GM20431 (cell line): ENCODE data around the gene P2RX2.

Experiments used
- in situ Hi-C: fragments of 300-500 bp; cut with MseI, MboI; formaldehyde crosslinking; loops from one replicate; pipeline ENCODE4 v1.15.0; 2020; ENCODE audit warnings: low sequenced_read_pairs; ENCODE audit not compliant: unreplicated experiment

P2RX2 gene

GRCh38 chr12:132632521-132633228 is 14.1 kb downstream of the P2RX2 start:
- in situ Hi-C loops: no loop called here

- in situ Hi-C loops: no loop called here
Measured at GRCh38 chr12:132633398-132633797, 14.8 kb downstream of the P2RX2 start.

DNA sequence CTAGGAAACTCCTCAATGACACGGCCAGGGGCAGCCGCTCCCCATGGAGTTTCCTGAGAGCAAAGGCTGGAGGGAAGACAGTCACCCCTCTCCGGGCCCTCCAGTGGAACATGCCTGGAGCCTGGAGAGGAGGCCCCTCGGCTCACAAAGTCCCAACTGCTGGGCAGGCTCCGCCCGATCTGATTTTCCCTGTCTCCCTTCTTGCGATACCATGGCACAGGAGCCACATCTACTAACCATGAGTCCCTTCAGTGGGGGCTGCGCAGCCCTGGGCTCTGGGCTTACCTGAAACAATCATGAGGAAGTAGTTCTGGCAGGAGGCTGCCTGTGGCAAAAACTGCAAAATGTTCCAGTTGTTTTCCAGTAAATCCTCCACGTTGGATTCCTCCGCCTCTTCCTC is 15.3 kb downstream of the P2RX2 start:
- in situ Hi-C loops: no loop called here

DNA sequence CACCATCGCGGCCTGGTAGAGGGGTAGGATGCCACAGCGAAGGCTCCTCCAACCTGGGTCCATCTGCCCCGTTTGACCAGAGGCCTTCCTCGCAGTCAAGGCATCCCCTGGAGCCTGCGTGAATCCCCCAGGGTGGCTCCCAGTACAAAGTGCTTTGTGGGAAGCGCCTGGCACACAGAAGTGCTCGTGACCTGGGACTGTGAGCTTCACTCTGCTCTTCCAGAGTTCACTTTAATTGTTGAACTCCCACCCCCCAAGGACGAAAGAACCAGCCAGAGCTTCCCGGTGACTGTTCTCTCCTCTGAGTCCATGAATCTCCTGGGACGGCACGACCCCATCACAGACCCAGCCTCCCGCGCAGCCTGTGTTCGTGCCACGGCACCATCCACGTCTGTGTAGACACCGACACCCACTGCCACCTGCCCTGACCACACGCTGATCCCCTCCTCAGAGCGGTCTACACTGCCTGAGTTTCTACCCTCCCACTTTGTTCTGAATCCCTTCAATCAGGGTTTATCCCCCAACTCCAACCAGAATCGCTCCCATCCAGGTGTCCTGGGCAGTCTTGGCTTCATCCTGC is 15.9 kb downstream of the P2RX2 start:
- in situ Hi-C loops: no loop called here

GRCh38 chr12:132635076-132635955 is 16.7 kb downstream of the P2RX2 start:
- in situ Hi-C loops: no loop called here

GRCh38 chr12:132637811-132638210 is 19.2 kb downstream of the P2RX2 start:
- in situ Hi-C loops: no loop called here

GRCh38 chr12:132638541-132639408 is 20.2 kb downstream of the P2RX2 start:
- in situ Hi-C loops: no loop called here

GRCh38 chr12:132639956-132640520 is 21.5 kb downstream of the P2RX2 start:
- in situ Hi-C loops: no loop called here

DNA sequence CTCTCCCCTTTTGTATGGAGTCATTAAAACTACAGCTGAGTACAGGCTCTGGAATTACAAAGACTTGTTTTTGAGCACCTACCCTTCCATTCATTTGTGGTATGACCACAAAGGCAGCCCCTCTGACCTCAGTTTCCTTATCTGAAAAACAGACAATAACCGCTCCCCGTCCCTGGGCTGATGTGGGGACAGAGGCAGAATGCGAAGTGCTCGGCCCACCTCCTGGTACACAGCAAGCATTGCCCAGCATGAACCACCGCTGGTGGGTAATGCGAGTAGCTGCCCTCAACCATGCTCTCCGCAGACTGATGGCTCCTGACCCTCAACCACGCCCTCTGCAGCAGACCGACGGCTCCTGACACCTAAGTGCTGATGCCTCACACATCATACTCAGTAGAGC is 22.4 kb downstream of the P2RX2 start:
- in situ Hi-C loops: no loop called here

GRCh38 chr12:132641811-132642650 is 23.5 kb downstream of the P2RX2 start:
- in situ Hi-C loops: no loop called here

DNA sequence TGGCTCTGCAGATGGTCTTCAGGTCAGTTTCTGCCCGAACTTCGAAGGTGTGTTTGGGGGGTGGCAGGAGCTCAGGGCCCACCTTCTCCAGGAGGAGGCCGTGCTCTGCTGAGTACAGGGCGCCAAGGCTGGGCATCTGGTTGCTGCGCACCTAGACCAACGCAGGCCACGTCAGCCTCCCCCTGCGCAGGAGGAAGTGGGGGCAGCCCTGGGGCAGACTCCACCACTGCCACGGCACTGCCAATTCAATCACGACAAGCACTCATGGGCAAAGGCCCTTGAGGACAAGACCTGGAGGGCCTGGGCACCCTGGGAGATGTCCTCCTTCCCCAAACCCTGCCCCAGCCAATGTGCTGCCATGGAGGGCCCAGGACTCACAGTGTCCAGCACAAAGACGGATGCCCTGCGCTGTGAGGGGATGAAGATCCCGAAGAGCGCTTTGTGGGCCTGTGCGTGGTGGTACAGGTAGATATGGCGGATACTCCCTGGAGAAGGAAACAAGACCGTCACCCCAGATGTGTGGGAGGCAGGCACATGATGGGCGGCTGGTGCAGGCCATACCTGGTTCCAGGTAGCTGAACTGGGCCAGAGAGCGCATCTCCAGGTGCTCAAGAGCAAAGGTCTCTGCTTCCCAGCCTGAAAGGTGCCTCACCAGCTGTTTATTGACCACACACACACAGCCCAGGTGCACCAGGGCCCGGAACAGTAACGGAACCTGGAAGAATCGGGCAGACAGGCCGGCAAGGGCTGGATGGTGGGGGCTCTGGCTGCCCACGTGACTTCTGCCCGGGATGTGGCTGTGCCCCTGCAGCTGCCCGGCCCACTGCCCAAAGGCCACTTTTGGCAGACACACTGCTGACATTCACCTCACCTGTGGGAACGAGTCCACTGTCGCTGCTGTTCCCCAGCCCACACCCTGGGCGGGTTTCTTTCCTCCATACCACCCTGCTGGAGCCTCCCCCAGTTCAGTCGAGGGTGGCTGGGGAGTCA is 24.6 kb downstream of the P2RX2 start:
- in situ Hi-C loops: no loop called here

GRCh38 chr12:132646850-132647249 is 28.3 kb downstream of the P2RX2 start:
- in situ Hi-C loops: no loop called here

- in situ Hi-C loops: no loop called here
Measured at GRCh38 chr12:132647858-132648257, 29.3 kb downstream of the P2RX2 start.

- in situ Hi-C loops: no loop called here
Measured at GRCh38 chr12:132648616-132649225, 30.1 kb downstream of the P2RX2 start.

GRCh38 chr12:132649226-132649945 is 30.8 kb downstream of the P2RX2 start:
- in situ Hi-C loops: no loop called here

GRCh38 chr12:132651444-132652100 is 33.0 kb downstream of the P2RX2 start:
- in situ Hi-C loops: no loop called here
